GM12875 (cell line): ENCODE measurements around the gene LBX1.

Experiments used
- H3K4me3 ChIP-seq: one replicate; pipeline ENCODE4 v1.5.1; 2011; ENCODE audit warnings: low read depth, low read length, control low read depth
- TF ChIP-seq, protein P1 (sequence below): IDR thresholded peaks from 2 replicates; pipeline ENCODE4 v1.5.1; 2011; ENCODE audit warnings: low read depth, mild to moderate bottlenecking, control low read depth, inconsistent platforms, low read length, moderate library complexity, borderline replicate concordance; ENCODE audit not compliant: insufficient read depth

Gene LBX1

GRCh38 chr10:101267290-101267680 is 38.0 kb upstream of the LBX1 start:
- TF ChIP-seq, protein P1, sequence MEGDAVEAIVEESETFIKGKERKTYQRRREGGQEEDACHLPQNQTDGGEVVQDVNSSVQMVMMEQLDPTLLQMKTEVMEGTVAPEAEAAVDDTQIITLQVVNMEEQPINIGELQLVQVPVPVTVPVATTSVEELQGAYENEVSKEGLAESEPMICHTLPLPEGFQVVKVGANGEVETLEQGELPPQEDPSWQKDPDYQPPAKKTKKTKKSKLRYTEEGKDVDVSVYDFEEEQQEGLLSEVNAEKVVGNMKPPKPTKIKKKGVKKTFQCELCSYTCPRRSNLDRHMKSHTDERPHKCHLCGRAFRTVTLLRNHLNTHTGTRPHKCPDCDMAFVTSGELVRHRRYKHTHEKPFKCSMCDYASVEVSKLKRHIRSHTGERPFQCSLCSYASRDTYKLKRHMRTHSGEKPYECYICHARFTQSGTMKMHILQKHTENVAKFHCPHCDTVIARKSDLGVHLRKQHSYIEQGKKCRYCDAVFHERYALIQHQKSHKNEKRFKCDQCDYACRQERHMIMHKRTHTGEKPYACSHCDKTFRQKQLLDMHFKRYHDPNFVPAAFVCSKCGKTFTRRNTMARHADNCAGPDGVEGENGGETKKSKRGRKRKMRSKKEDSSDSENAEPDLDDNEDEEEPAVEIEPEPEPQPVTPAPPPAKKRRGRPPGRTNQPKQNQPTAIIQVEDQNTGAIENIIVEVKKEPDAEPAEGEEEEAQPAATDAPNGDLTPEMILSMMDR = no peak
- H3K4me3 ChIP-seq = no peak overlapping the region

DNA sequence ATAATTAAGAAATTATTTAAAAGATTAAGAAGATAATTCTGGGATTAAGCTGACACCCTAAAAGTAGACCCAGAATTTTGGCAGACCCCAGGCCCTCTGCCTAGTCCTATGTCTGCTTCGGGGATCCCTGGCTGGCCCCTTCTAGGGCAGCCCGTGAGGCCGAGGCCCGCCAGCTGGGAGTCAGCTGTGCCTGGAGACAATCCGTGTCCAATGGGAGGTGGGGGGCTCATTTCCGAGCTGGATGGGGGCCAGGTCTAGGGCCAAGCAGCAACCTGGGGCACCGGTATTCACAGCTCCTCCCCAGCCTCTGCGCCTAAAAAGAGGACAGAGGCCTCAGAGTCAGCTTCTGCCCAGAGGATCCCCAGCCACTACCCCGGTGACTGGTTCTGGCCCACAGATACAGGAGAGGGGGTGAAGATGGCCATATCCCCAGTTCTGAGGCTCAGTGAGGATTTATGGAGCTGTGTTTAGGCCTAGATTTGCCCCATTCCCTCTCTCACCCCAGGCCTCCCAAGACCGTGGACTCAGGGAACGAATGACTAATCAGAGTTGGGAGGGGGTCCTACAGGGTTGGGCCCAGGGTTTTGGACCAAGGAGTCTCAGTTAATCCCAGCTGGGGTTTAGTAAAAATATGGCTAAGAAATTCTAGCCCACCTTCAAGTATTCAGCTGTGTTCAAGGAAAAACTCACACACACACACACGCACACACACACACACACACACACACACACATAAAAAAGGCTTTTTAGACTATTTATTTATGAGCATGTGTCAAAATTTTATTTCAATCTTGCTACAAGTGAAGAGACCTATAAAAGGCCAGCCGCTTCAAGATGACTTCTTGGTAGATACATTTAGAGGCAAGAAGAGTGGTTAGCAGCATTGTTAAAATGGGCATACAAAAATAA is 37.4 kb upstream of the LBX1 start:
- no peak overlapping the region for H3K4me3 ChIP-seq
- TF ChIP-seq, protein P1 = no peak

GRCh38 chr10:101263150-101263752 is 34.0 kb upstream of the LBX1 start:
- TF ChIP-seq, protein P1 = no peak
- H3K4me3 ChIP-seq = no peak overlapping the region

- H3K4me3 ChIP-seq = no peak overlapping the region
- TF ChIP-seq, protein P1 = no peak
Measured at GRCh38 chr10:101262147-101262546, 32.9 kb upstream of the LBX1 start.

DNA sequence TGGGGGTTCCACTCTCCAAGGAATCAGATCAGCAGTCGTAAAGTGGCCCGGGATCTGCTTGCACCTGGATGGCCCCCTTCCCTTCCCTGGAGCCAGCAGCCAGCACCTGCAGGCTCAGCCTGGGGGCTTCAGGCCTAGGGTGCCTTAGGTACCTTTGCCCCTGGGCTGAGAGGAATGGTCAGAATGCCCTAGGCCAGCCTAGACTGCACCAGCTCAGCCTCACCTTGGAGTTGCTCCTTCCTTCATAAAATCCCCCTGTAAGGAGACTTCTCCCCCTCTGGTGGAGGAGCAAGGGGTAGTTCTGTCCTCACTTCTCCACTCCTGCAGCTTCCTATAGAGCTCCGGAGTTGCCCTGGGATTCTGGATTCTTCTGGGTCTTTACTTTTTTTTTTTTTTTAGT is 32.4 kb upstream of the LBX1 start:
- TF ChIP-seq, protein P1 = no peak
- no peak overlapping the region for H3K4me3 ChIP-seq

DNA sequence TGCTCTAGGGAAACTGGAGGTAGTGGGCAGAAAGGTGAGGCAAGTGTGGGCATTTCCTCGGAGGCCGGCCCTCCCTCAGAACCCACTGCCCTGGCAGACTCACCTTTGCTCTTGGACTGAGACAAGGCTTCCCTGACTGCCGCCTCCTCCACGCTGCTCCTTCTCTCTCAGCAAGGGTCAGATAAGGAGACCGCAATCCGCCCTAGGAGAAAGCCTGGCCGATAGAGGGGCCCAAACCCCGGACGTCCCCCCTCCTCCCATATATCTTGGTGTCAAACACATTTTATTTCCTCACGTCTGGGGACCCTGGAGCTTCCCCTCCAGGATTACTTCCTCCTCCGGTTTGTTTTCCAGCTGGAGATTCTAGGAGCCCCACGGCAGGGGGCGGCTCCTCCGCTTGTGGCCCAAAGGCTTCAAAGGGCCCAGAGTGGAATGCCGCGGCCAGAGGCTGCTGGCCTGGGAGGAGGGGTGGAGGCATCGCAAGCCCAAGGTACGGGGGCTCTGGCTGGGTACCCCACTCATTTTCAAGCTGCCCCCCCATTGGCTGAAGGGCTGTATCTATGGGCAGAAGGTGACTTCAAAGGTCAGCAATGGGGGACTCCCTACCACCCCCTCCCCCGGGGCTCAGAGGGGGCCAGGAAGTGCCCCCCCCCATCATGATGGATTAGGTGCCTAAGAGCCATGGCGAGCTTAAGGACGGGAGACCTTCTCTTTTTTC is 31.7 kb upstream of the LBX1 start:
- TF ChIP-seq, protein P1 = no peak

More for the DNA sequence above, 31.7 kb upstream of the LBX1 start:
- no peak overlapping the region for H3K4me3 ChIP-seq
